H1 (cell line): ENCODE results near the gene DHRS1. TPM values are rescaled to one million over a fixed set of nuclear protein-coding genes. Genes with fewer than 3 reads are reported as not detected.

Experiments
- CTCF ChIA-PET: fragments of 300-600 bp; sonication (Branson Sonifier 250); formaldehyde crosslinking; loops from one replicate; lab custom pipeline; 2021; ENCODE audit not compliant: partially characterized antibody; lab: Charles Lee
- POLR2A ChIA-PET: fragments of 300-600 bp; sonication (Branson Sonifier 250); formaldehyde crosslinking; loops from one replicate; lab custom pipeline; 2021; ENCODE audit warnings: inconsistent platforms; ENCODE audit not compliant: partially characterized antibody; lab: Charles Lee
- DNase-seq, 2 experiments: peaks; one replicate each; pipeline versions ENCODE4 v3.0.0 to v3.0.0-alpha.2; 2010 to 2022; ENCODE audit warnings: low spot score in 2 of 2, low read depth in 1 of 2, mixed read lengths in 1 of 2
- FAIRE-seq: peaks from 2 replicates; lab custom pipeline; 2011; peaks lifted over from hg19 to GRCh38; lab: Jason Lieb, UNC
- H2AFZ ChIP-seq: 2 replicates; pipeline ENCODE4 v1.8.1; 2012; ENCODE audit warnings: low read length, inconsistent platforms
- H2AK5ac ChIP-seq: 2 replicates; pipeline ENCODE4 v1.6.1; 2013; ENCODE audit warnings: low read depth, low read length
- H2BK120ac ChIP-seq: replicated peaks from 2 replicates; pipeline ENCODE3; 2013; ENCODE audit warnings: low read depth, low read length, inconsistent platforms
- H2BK12ac ChIP-seq: 2 replicates; pipeline ENCODE4 v1.6.1; 2013; ENCODE audit warnings: low read depth, low read length
- H2BK15ac ChIP-seq: 2 replicates; pipeline ENCODE4 v1.6.1; 2013; ENCODE audit warnings: low read length
- H2BK20ac ChIP-seq: 2 replicates; pipeline ENCODE4 v1.6.1; 2013; ENCODE audit warnings: low read length
- H2BK5ac ChIP-seq: 2 replicates; pipeline ENCODE4 v1.6.1; 2013; ENCODE audit warnings: low read depth, low read length
- H3K14ac ChIP-seq: 2 replicates; pipeline ENCODE4 v1.6.1; 2013; ENCODE audit warnings: inconsistent platforms; ENCODE audit not compliant: insufficient read length
- H3K18ac ChIP-seq: 2 replicates; pipeline ENCODE4 v1.6.1; 2013; ENCODE audit warnings: low read length; ENCODE audit errors: extremely low read depth
- H3K23ac ChIP-seq: 2 replicates; pipeline ENCODE4 v1.6.1; 2013; ENCODE audit warnings: inconsistent platforms; ENCODE audit not compliant: insufficient read length
- H3K23me2 ChIP-seq: 2 replicates; pipeline ENCODE4 v1.6.1; 2013; ENCODE audit warnings: low read depth, low read length
- H3K27ac ChIP-seq: 2 replicates; pipeline ENCODE4 v1.6.1; 2011; ENCODE audit warnings: low read depth, low read length, inconsistent platforms
- H3K27me3 ChIP-seq, 4 experiments: replicated peaks in 1 of 4; 1 replicate in 1 of 4; 2 replicates in 3 of 4; pipeline versions ENCODE4 v1.6.1 to v1.8.1; 2011 to 2013; ENCODE audit warnings: low read length in 3 of 4, mild to moderate bottlenecking in 3 of 4, inconsistent platforms in 2 of 4, mixed read lengths in 2 of 4, moderate library complexity in 1 of 4; ENCODE audit not compliant: control insufficient read depth in 3 of 4, insufficient read depth in 3 of 4; ENCODE audit errors: extremely low read depth in 1 of 4
- H3K36me3 ChIP-seq, 4 experiments: 2 replicates each; pipeline versions ENCODE4 v1.6.1 to v1.8.1; 2011 to 2013; ENCODE audit warnings: mild to moderate bottlenecking in 4 of 4, low read length in 3 of 4, moderate library complexity in 2 of 4, control low read depth in 1 of 4, inconsistent platforms in 1 of 4; ENCODE audit not compliant: insufficient read depth in 4 of 4, control insufficient read depth in 2 of 4
- H3K4ac ChIP-seq: replicated peaks from 2 replicates; pipeline ENCODE3; 2013; ENCODE audit warnings: low read length, low read depth, mixed read lengths, inconsistent platforms; ENCODE audit not compliant: insufficient read length
- H3K4me1 ChIP-seq, 4 experiments: replicated peaks in 1 of 4; 1 replicate in 1 of 4; 2 replicates in 3 of 4; pipeline versions ENCODE4 v1.6.1 to v1.8.1; 2011 to 2013; ENCODE audit warnings: low read length in 3 of 4, inconsistent platforms in 2 of 4, mixed read lengths in 1 of 4; ENCODE audit not compliant: insufficient read depth in 4 of 4, control insufficient read depth in 3 of 4
- H3K4me2 ChIP-seq, 2 experiments: 2 replicates each; pipeline versions ENCODE4 v1.6.1 to v1.8.1; 2011 to 2013; ENCODE audit warnings: low read depth in 2 of 2, low read length in 2 of 2, control low read depth in 1 of 2, inconsistent platforms in 1 of 2, mild to moderate bottlenecking in 1 of 2; ENCODE audit not compliant: insufficient read depth in 1 of 2
- H3K4me3 ChIP-seq, 4 experiments: fragments of 200-600, 300-600 bp in 1 of 4; sonication (generic), shearing (Covaris generic), sonication (Bioruptor Twin) in 1 of 4; 2 replicates each; pipeline versions ENCODE4 v1.5.1 to v1.8.1; 2011 to 2016; ENCODE audit warnings: low read length in 4 of 4, low read depth in 3 of 4, control low read depth in 2 of 4, inconsistent platforms in 2 of 4, mild to moderate bottlenecking in 2 of 4, mixed read lengths in 1 of 4, moderate library complexity in 1 of 4; ENCODE audit not compliant: insufficient read depth in 2 of 4; ENCODE audit errors: extremely low read depth in 1 of 4
- H3K56ac ChIP-seq: replicated peaks from 2 replicates; pipeline ENCODE3; 2013; ENCODE audit warnings: low read depth, mild to moderate bottlenecking, mixed read lengths, low read length, inconsistent platforms; ENCODE audit not compliant: insufficient read length
- H3K79me1 ChIP-seq: 2 replicates; pipeline ENCODE4 v1.6.1; 2013; ENCODE audit warnings: low read depth, low read length, control low read depth
- H3K79me2 ChIP-seq, 2 experiments: 2 replicates each; pipeline versions ENCODE4 v1.6.1 to v1.8.1; 2012 to 2013; ENCODE audit warnings: low read length in 2 of 2, mild to moderate bottlenecking in 2 of 2, inconsistent platforms in 1 of 2; ENCODE audit not compliant: insufficient read depth in 2 of 2, control insufficient read depth in 1 of 2
- H3K9ac ChIP-seq, 4 experiments: replicated peaks in 1 of 4; 1 replicate in 1 of 4; 2 replicates in 3 of 4; pipeline versions ENCODE4 v1.6.1 to v1.8.1; 2011 to 2013; ENCODE audit warnings: low read depth in 3 of 4, low read length in 3 of 4, control low read depth in 2 of 4, mild to moderate bottlenecking in 2 of 4, moderate library complexity in 2 of 4, inconsistent platforms in 1 of 4; ENCODE audit errors: extremely low read depth in 1 of 4
- H3K9me3 ChIP-seq, 2 experiments: 2 replicates each; pipeline versions ENCODE4 v1.6.1 to v1.8.1; 2012 to 2013; ENCODE audit warnings: mild to moderate bottlenecking in 2 of 2, moderate library complexity in 2 of 2, control low read depth in 1 of 2, inconsistent platforms in 1 of 2, low read depth in 1 of 2, low read length in 1 of 2, mixed read lengths in 1 of 2; ENCODE audit not compliant: insufficient read depth in 2 of 2
- H4K20me1 ChIP-seq, 2 experiments: replicated peaks in 1 of 2; 2 replicates each; pipeline versions ENCODE3 to v1.8.1; 2011 to 2013; ENCODE audit warnings: inconsistent platforms in 2 of 2, low read length in 2 of 2, mild to moderate bottlenecking in 1 of 2; ENCODE audit not compliant: insufficient read depth in 2 of 2, control insufficient read depth in 1 of 2
- H4K5ac ChIP-seq: 2 replicates; pipeline ENCODE4 v1.6.1; 2013; ENCODE audit warnings: low read length, low read depth, mixed read lengths, inconsistent platforms; ENCODE audit not compliant: insufficient read length
- H4K8ac ChIP-seq: 2 replicates; pipeline ENCODE4 v1.8.0; 2013; ENCODE audit warnings: mild to moderate bottlenecking, moderate library complexity, low read length, inconsistent platforms; ENCODE audit not compliant: insufficient read depth; ENCODE audit errors: extremely low read depth
- H4K91ac ChIP-seq: replicated peaks from 2 replicates; pipeline ENCODE3; 2013; ENCODE audit warnings: low read length, mixed read lengths, inconsistent platforms; ENCODE audit not compliant: insufficient read length
- ASH2L ChIP-seq: fragments of 200-600, 300-600 bp; sonication (generic); IDR thresholded peaks from one replicate; pipeline ENCODE4 v1.7.1; 2017; ENCODE audit warnings: low read length
- BACH1 ChIP-seq: IDR thresholded peaks from 2 replicates; pipeline ENCODE4 v1.6.1; 2012; ENCODE audit warnings: low read length, improper control_type of control experiment
- BCL11A ChIP-seq, 2 experiments: IDR thresholded peaks; one replicate each; pipeline ENCODE4 v1.6.1; 2011; ENCODE audit warnings: low read depth in 2 of 2, low read length in 2 of 2, mild to moderate bottlenecking in 2 of 2
- CBX8 ChIP-seq: fragments of 300-800, 300-1000 bp; sonication (generic); IDR thresholded peaks from 2 replicates; pipeline ENCODE4 v1.7.1; 2016; ENCODE audit warnings: low read depth, low read length, borderline replicate concordance
- CEBPB ChIP-seq: IDR thresholded peaks from 2 replicates; pipeline ENCODE4 v1.6.1; 2012; ENCODE audit warnings: low read depth, low read length
- CREB1 ChIP-seq: IDR thresholded peaks from 2 replicates; pipeline ENCODE4 v1.6.1; 2012; ENCODE audit warnings: inconsistent platforms
- MAFK ChIP-seq: IDR thresholded peaks from 2 replicates; pipeline ENCODE4 v1.6.1; 2012; ENCODE audit warnings: low read depth, mild to moderate bottlenecking, improper control_type of control experiment, low read length
- POLR2A ChIP-seq, 2 experiments: IDR thresholded peaks; 1 replicate in 1 of 2; 2 replicates in 1 of 2; pipeline ENCODE4 v1.6.1; 2011; ENCODE audit warnings: low read depth in 2 of 2, low read length in 2 of 2, mild to moderate bottlenecking in 2 of 2; ENCODE audit errors: control extremely low read depth in 1 of 2
- POLR2AphosphoS5 ChIP-seq: IDR thresholded peaks from 2 replicates; pipeline ENCODE4 v1.6.1; 2011; ENCODE audit warnings: low read depth, low read length
- POU5F1 ChIP-seq: IDR thresholded peaks from 2 replicates; pipeline ENCODE4 v1.6.1; 2011; ENCODE audit warnings: low read depth, mild to moderate bottlenecking, low read length, moderate library complexity
- SP2 ChIP-seq: IDR thresholded peaks from 2 replicates; pipeline ENCODE4 v1.6.1; 2012; ENCODE audit warnings: mild to moderate bottlenecking, low read length, inconsistent platforms
- SUZ12 ChIP-seq: fragments of 200-600 bp; sonication (generic); IDR thresholded peaks from 2 replicates; pipeline ENCODE4 v1.6.1; 2012; ENCODE audit warnings: mild to moderate bottlenecking, inconsistent platforms, low read length, moderate library complexity, mixed read lengths
- YY1 ChIP-seq: IDR thresholded peaks from 2 replicates; pipeline ENCODE4 v1.6.1; 2011; ENCODE audit warnings: low read depth, mild to moderate bottlenecking, low read length
- WGBS, 2 experiments: shearing (Covaris generic) in 1 of 2; methylation state at CpG; one replicate each; pipeline versions ENCODE4 v1.1.6 to v1.1.7; 2013 to 2015; ENCODE audit warnings: low lambda C conversion rate in 2 of 2, mixed read lengths in 2 of 2, inconsistent platforms in 1 of 2, low coverage in 1 of 2, missing lambda C conversion rate in 1 of 2; ENCODE audit not compliant: insufficient replicate concordance in 2 of 2, insufficient coverage in 1 of 2, insufficient read length in 1 of 2; ENCODE audit errors: extremely low coverage in 1 of 2, missing lambda C conversion rate in 1 of 2; 5-methylcytosine and 5-hydroxymethylcytosine counted together
- polyA plus RNA-seq, 7 experiments: library from polyadenylated mRNA; depleted of rRNA in 3 of 7; stranded (reverse) in 5 of 7; unstranded in 2 of 7; fragments of >200 nt in 5 of 7; fragments of 200-250 nt in 2 of 7; gene quantifications; 1 replicate in 5 of 7; 2 replicates in 1 of 7; 4 replicates in 1 of 7; pipeline versions ENCODE4 v1.2.1 to v1.2.3, GENCODE V29; 2011 to 2013; ENCODE audit warnings: missing spikeins in 2 of 7, mixed read lengths in 2 of 7
- total RNA-seq: library from RNA; stranded (reverse); fragmentation: NEBNext Ultra II Directional; extraction: Animal tissue kit (Norgen Biotek cat#: 25700); gene quantifications from 2 replicates; pipeline ENCODE4 v1.2.1, GENCODE V29; 2021

Gene DHRS1
- total and polyA plus RNA-seq, 2 of the 8 experiments (the other 6 are each of a cell fraction or from before 2014, with no cell fraction given), result 8.8 to 31.7 TPM

DNA sequence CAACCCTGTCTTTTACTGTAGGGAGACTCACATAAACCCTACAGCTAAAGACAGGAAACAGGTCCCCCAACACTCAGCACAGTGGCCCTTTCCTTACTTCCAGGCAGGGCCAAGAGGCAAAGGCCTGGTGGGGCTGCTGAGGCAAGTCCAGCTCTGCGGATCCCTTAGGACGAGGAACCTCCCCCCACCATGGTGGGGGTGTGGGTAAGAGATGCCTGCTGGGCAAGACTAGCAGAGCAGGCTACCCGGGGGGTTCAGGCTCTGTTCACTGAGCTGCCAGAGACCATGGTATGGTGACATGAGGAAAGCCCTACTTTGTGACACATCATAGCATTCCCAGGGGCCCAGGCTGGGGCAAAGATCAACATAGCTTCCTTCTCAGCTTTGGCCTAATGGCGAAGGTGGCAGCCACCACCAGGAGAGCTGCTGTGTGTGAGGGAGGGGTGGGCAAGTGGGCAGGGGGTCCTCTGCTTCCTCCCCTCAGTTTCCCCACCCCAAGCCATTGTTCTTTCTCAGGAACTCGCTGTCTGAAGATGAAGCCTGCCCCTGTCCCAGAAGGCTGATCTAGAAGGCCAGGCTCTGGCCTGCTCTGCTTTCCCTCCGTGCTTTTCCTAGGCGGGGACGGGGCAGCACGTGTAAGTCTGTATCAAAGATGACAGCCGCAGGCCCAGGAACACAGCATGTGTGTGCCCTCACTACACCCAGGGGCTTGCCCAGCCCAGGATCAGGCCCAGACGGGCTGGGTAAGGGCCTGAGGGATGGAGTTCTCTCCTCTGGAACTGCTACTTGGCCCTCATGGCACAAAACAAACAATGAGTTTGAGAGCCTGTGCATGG lies 47.1 kb downstream of the DHRS1 start:
- Histone ChIP-seq H3K18ac (no peak overlapping the region), H4K8ac (no peak overlapping the region), H2BK120ac (no peak overlapping the region), H3K79me1 (no peaks in the 10 kb centered on the region), H3K4me2 (no peak overlapping the region), H3K36me3 (no peaks in the 10 kb centered on the region), H2BK20ac (no peak overlapping the region), H3K23ac (no peak overlapping the region), H2BK15ac (no peak overlapping the region), H3K27me3 (no peaks in the 10 kb centered on the region), H4K20me1 (no peaks in the 10 kb centered on the region), H4K5ac (no peak overlapping the region), H3K9ac (peak overlapping the region in 1 of 4 experiments; percentile 52; a peak in 1 of 7 replicates), H2AFZ (no peak overlapping the region), H2BK5ac (no peak overlapping the region)
- POLR2A ChIA-PET, result interaction anchor here (0.6 to 4.5 kb wide), 12 partner anchors 7 to 58 kb away, joined by 3 to 26 read pairs (median 4); partner anchors contain the start of genes MDP1, RABGGTA, TINF2 and TM9SF1
- 83% methylated on average over 10 of the region's 11 CpGs; no CpG with 5 or more reads in 1 of the 2 experiments for WGBS, 2 experiments
- TF ChIP-seq POLR2A (IDR thresholded peaks at IDR 0.05; ENCODE audit: control extremely low read depth in 1 of 2, low read depth in 2 of 2, low read length in 2 of 2) (no peak), POU5F1 (no peak), CREB1 (no peak), BCL11A (IDR thresholded peaks at IDR 0.05; ENCODE audit: low read depth in 2 of 2, low read length in 2 of 2) (no peak), POLR2AphosphoS5 (no peak), YY1 (no peak), CEBPB (no peak), MAFK (no peak), CBX8 (no peak), SUZ12 (no peak), BACH1 (no peak), ASH2L (no peak), SP2 (no peak)
- TF ChIP-seq, all 59 proteins: peak for 0
- FAIRE-seq (no peak), DNase-seq (no peak)
- no peak overlapping the region for H3K56ac ChIP-seq
- no peaks in the 10 kb centered on the region for H3K23me2 ChIP-seq
- no peak overlapping the region for H3K27ac ChIP-seq
- H4K91ac ChIP-seq, result no peak overlapping the region
- H3K14ac ChIP-seq, result no peak overlapping the region
- H3K4me1 ChIP-seq, result no peaks in the 10 kb centered on the region
- CTCF ChIA-PET, result interaction anchor here (0.8 to 6.0 kb wide), 16 partner anchors 9 to 144 kb away, joined by 3 to 63 read pairs (median 10); partner anchors contain the start of genes CIDEB, DHRS1, NOP9 and RABGGTA
- no peak overlapping the region for H3K4ac ChIP-seq
- H3K4me3 ChIP-seq, result no peak overlapping the region
- H2AK5ac ChIP-seq, result no peak overlapping the region
- no peak overlapping the region for H2BK12ac ChIP-seq
- H3K79me2 ChIP-seq, result no peaks in the 10 kb centered on the region
- no peaks in the 10 kb centered on the region for H3K9me3 ChIP-seq
